Duodenal mucosa (tissue), 2 donors: Measurements from ENCODE around the gene MT1X.
"Not testable (repeated sequence)": the region's sequence is repeated elsewhere in the genome, so short reads cannot be mapped to it uniquely, and the experiment has no call there.

Experiments used
- H3K27ac ChIP-seq: one replicate; pipeline ENCODE4 v1.7.0; 2013; ENCODE audit warnings: low read depth, low read length
- H3K27me3 ChIP-seq, 2 donors: one replicate each; pipeline ENCODE4 v1.7.0; 2013; ENCODE audit warnings: low read length in 2 of 2, control low read depth in 1 of 2; ENCODE audit not compliant: insufficient read depth in 2 of 2, control insufficient read depth in 1 of 2
- H3K36me3 ChIP-seq, 2 donors: one replicate each; pipeline ENCODE4 v1.7.0; 2013; ENCODE audit warnings: low read length in 2 of 2, control low read depth in 1 of 2; ENCODE audit not compliant: insufficient read depth in 2 of 2, control insufficient read depth in 1 of 2
- H3K4me1 ChIP-seq, 2 donors: one replicate each; pipeline ENCODE4 v1.7.0; 2013; ENCODE audit warnings: low read length in 2 of 2, control low read depth in 1 of 2; ENCODE audit not compliant: insufficient read depth in 2 of 2, control insufficient read depth in 1 of 2
- H3K4me3 ChIP-seq, 2 donors: one replicate each; pipeline ENCODE4 v1.7.0; 2013; ENCODE audit warnings: low read length in 2 of 2, low read depth in 1 of 2
- H3K9ac ChIP-seq, 2 donors: one replicate each; pipeline ENCODE4 v1.7.0; 2013; ENCODE audit warnings: low read length in 2 of 2, low read depth in 1 of 2
- H3K9me3 ChIP-seq, 2 donors: one replicate each; pipeline ENCODE4 v1.7.0; 2013; ENCODE audit warnings: low read length in 2 of 2, control low read depth in 1 of 2; ENCODE audit not compliant: control insufficient read depth in 1 of 2

Gene MT1X

DNA sequence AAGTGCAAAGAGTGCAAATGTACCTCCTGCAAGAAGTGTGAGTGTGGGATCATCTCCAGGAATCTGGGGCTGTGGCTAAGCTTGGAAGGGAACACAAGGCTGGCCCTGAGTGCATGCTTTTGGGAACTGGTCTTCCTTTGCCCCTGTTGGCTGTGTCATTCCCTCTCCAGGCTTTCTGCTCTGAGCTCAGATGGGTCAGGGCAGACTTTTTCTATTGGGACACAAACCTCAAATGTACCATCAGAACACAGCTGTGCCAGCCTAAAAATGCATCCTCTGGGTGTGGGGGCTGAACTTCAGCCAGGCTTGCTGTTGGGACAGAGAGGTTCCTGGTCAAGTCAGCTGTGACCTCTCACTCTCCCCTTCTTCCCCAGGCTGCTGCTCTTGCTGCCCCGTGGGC lies 29.7 kb upstream of the MT1X start:
- H3K27ac ChIP-seq = no peak overlapping the region
- H3K4me1 ChIP-seq = peaks cover 15 to 18% of the 10 kb centered on the region in 2 donors
- H3K9me3 ChIP-seq = no peaks in the 10 kb centered on the region
- no peak overlapping the region for H3K4me3 ChIP-seq
- no peaks in the 10 kb centered on the region for H3K36me3 ChIP-seq
- H3K9ac ChIP-seq = no peak overlapping the region
- peaks cover 0 to 2% of the 10 kb centered on the region in 2 donors for H3K27me3 ChIP-seq

GRCh38 chr16:56653218-56653617 lies 29.1 kb upstream of the MT1X start:
- H3K36me3 ChIP-seq = no peaks in the 10 kb centered on the region
- no peaks in the 10 kb centered on the region for H3K27me3 ChIP-seq
- H3K4me3 ChIP-seq = no peak overlapping the region
- H3K9ac ChIP-seq = no peak overlapping the region
- H3K27ac ChIP-seq = no peak overlapping the region
- no peaks in the 10 kb centered on the region for H3K9me3 ChIP-seq
- H3K4me1 ChIP-seq = peaks cover 14% of the 10 kb centered on the region in 2 donors

- no peaks in the 10 kb centered on the region for H3K9me3 ChIP-seq
- peak within 1 kb of the TSS; percentile 88 to 99 for H3K4me3 ChIP-seq
- peak within 1 kb of the TSS; percentile 82 for H3K27ac ChIP-seq
- H3K36me3 ChIP-seq = peaks cover 0 to 7% of the 10 kb centered on the region in 2 donors
- H3K4me1 ChIP-seq = peaks cover 15 to 17% of the 10 kb centered on the region in 2 donors
- H3K27me3 ChIP-seq = no peaks in the 10 kb centered on the region
- H3K9ac ChIP-seq = peak within 1 kb of the TSS; percentile 95 to 99
Observed at GRCh38 chr16:56657555-56658326, 24.5 kb upstream of the MT1X start, which contains the start of gene MT1F. MT1F (plus strand) TSS chr16:56657959; CDS start chr16:56658059, 100 bp downstream.

DNA sequence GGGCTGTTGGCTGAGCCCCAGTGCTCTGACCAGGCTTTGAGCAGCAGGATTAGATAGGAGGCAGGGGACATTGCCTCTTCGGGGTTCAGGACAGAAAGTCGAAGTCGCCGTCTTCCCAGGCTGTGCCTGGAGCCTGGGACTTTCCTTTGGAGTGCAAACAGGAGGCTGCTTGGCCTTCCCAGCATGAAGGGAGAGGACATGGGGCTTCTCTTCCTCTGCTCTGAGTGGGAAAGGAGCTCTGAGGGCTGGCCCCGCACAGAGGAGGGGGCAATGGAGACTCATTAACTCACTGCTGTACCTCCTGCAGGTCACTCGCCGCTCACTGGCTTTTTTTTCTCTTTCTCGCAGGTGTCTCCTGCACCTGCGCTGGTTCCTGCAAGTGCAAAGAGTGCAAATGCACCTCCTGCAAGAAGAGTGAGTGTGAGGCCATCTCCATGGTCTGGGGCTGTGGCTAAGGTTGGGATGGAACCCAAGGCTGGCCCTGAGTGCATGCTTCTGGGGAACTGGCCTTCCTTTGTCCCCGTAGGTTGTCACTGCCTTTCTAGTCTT lies 23.9 kb upstream of the MT1X start:
- no peaks in the 10 kb centered on the region for H3K9me3 ChIP-seq
- H3K9ac ChIP-seq = peak overlapping the region; percentile 95 to 99
- peak overlapping the region; percentile 88 to 99 for H3K4me3 ChIP-seq
- no peaks in the 10 kb centered on the region for H3K27me3 ChIP-seq
- peaks cover 0 to 7% of the 10 kb centered on the region in 2 donors for H3K36me3 ChIP-seq
- peaks cover 15 to 17% of the 10 kb centered on the region in 2 donors for H3K4me1 ChIP-seq
- peak overlapping the region; percentile 82 for H3K27ac ChIP-seq

DNA sequence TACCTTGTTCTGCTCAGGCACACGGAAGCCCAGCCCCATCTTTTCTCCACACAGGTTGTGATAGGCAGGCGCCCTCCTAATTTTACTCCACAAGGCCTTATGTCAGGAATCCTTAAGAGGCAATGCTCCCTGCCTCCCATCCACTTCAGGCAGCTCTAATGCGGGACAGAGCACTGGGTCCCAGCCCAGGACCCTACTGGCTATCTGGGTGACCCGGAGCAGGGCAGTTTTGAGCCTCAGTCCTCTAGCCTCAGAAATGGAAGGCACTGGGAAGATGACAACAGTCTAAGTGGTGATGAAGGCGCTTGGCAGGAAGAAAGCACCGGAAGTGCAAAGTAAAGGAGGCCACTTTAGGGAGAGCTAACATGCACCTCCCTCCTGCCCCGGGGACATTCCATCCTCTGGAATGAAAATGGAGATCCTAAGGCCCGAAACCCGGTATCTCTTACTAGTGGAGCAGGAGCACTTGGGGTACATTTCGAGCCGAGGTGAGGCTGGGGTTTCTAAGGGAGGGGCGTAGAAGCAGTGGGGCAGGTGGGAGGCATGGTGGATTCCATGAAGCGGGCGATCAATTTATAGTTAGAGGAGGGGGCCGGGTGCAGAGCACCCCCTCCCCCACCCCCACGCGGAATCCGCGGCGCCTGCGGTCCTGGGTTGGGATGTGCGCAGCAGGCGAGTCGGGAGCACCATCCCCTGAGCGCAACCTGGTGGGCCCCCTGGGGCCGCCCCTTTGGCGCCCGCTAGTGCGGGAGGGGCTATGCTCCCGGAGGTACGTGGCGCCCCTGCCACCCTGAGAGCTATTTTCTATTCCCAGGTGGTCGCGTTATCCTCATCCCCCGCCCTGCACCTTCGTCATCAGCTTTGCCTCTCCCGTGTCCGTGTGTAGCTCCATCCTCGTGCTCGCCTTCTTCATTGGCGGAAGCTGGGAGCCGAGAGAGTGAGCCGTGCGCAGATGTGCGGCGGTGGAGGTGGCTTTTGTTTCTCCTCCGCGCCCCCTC lies 19.6 kb upstream of the MT1X start:
- Histone ChIP-seq H3K9ac (no peak overlapping the region), H3K27me3 (peaks cover 0 to 6% of the 10 kb centered on the region in 2 donors), H3K9me3 (no peaks in the 10 kb centered on the region), H3K36me3 (peaks cover 4 to 7% of the 10 kb centered on the region in 2 donors), H3K4me3 (peak overlapping the region; percentile 34 to 38), H3K27ac (no peak overlapping the region), H3K4me1 (peaks cover 11 to 13% of the 10 kb centered on the region in 2 donors)

GRCh38 chr16:56664506-56664905 lies 17.8 kb upstream of the MT1X start:
- Histone ChIP-seq H3K9me3 (no peaks in the 10 kb centered on the region), H3K4me3 (no peak overlapping the region), H3K27me3 (peaks cover 0 to 19% of the 10 kb centered on the region in 2 donors), H3K9ac (no peak overlapping the region), H3K27ac (no peak overlapping the region), H3K4me1 (peaks cover 14 to 18% of the 10 kb centered on the region in 2 donors), H3K36me3 (peaks cover 6 to 7% of the 10 kb centered on the region in 2 donors)

GRCh38 chr16:56665286-56666261 lies 16.7 kb upstream of the MT1X start:
- Histone ChIP-seq H3K4me1 (peaks cover 13 to 21% of the 10 kb centered on the region in 2 donors), H3K27me3 (peaks cover 0 to 19% of the 10 kb centered on the region in 2 donors), H3K4me3 (peak overlapping the region in 1 of 2 donors; percentile 92)
- not testable (repeated sequence) for H3K9me3 ChIP-seq, H3K27ac ChIP-seq, H3K9ac ChIP-seq, H3K36me3 ChIP-seq

GRCh38 chr16:56667581-56668571 lies 14.4 kb upstream of the MT1X start, which contains the start of gene MT1G:
MT1G (minus strand) TSS chr16:56668065; CDS start chr16:56667993, 72 bp downstream.
- Histone ChIP-seq H3K27ac (peak within 1 kb of the TSS; percentile 79), H3K9ac (peak within 1 kb of the TSS; percentile 43 to 95), H3K36me3 (peaks cover 0 to 11% of the 10 kb centered on the region in 2 donors), H3K9me3 (no peaks in the 10 kb centered on the region), H3K4me3 (peak within 1 kb of the TSS; percentile 75 to 92), H3K4me1 (peaks cover 13 to 23% of the 10 kb centered on the region in 2 donors), H3K27me3 (peaks cover 0 to 19% of the 10 kb centered on the region in 2 donors)
